ENCODE data around the gene TSHZ1. TPM values are rescaled to one million over a fixed set of nuclear protein-coding genes. Genes with fewer than 3 reads are reported as not detected.

The TSHZ1 gene
- polyA plus RNA-seq, 1 of the 3 experiments (the other 2 are of a cell fraction), result 2.6 TPM

DNA sequence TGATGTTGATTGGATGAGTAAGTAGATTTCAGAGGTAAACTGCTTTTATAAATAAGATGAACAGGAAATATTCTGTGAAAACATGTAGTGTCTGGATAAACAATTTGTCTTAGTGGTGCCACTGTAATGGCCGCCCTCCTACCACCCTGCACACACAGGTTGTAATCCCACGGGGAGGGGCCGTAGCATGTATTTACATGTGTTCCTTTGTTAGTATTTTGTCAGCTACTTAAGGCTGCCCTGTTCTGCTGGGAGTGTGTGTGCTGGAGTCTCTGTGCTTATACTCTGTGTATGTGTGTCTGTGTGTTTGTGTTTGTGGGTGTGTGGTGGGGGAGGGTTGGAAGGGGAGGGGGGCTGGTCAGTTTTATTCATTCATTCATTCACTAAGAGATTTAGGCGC is 5.1 kb downstream of the TSHZ1 start:
- no peaks in the 10 kb centered on the region for H3K27me3 ChIP-seq (ENCODE audit: insufficient read depth)
- ChIA-PET POLR2A (no interaction called here), CTCF (interaction anchor here (1.8 kb wide), 1 partner anchor 29 kb away, joined by 5 read pairs; no protein-coding TSS in a partner anchor)
- no peaks in the 10 kb centered on the region; the same call in 1 of the 2 replicates for H4K20me1 ChIP-seq (ENCODE audit: insufficient read depth)
- H3K4me3 ChIP-seq (ENCODE audit: low read depth in 2 of 2, low read length in 1 of 2), result no peak overlapping the region
- H3K4me1 ChIP-seq (ENCODE audit: control insufficient read depth in 1 of 2, insufficient read depth in 2 of 2, low read depth in 1 of 2, low read length in 1 of 2), result peaks cover 9 to 18% of the 10 kb centered on the region in 2 experiments; a peak in 3 of 4 replicates
- H3K36me3 ChIP-seq (replicated peaks in 1 of 2; ENCODE audit: control insufficient read depth in 1 of 2, insufficient read depth in 2 of 2, low read length in 1 of 2), result no peaks in the 10 kb centered on the region
- H3K9me2 ChIP-seq, result no peaks in the 10 kb centered on the region
- H3K79me2 ChIP-seq (ENCODE audit: insufficient read depth), result peaks cover 30% of the 10 kb centered on the region; the same call in 1 of the 2 replicates
- no peaks in the 10 kb centered on the region for H3K9me3 ChIP-seq
- H3F3A ChIP-seq (replicated peaks; ENCODE audit: insufficient read depth), result peaks cover 9% of the 10 kb centered on the region
- H3K27ac ChIP-seq (ENCODE audit: low read depth in 2 of 2, low read length in 1 of 2), result no peak overlapping the region
- H2AFZ ChIP-seq (ENCODE audit: low read depth), result no peak overlapping the region
- no peak for DNase-seq
- H3K9ac ChIP-seq, result no peak overlapping the region
- no peak overlapping the region for H3K4me2 ChIP-seq
- WGBS (ENCODE audit: low lambda C conversion rate), result 98% methylated on average over 4 of the region's 4 CpGs
- TF ChIP-seq JUND (IDR thresholded peaks at IDR 0.05), result no peak
- TF ChIP-seq, protein P1, sequence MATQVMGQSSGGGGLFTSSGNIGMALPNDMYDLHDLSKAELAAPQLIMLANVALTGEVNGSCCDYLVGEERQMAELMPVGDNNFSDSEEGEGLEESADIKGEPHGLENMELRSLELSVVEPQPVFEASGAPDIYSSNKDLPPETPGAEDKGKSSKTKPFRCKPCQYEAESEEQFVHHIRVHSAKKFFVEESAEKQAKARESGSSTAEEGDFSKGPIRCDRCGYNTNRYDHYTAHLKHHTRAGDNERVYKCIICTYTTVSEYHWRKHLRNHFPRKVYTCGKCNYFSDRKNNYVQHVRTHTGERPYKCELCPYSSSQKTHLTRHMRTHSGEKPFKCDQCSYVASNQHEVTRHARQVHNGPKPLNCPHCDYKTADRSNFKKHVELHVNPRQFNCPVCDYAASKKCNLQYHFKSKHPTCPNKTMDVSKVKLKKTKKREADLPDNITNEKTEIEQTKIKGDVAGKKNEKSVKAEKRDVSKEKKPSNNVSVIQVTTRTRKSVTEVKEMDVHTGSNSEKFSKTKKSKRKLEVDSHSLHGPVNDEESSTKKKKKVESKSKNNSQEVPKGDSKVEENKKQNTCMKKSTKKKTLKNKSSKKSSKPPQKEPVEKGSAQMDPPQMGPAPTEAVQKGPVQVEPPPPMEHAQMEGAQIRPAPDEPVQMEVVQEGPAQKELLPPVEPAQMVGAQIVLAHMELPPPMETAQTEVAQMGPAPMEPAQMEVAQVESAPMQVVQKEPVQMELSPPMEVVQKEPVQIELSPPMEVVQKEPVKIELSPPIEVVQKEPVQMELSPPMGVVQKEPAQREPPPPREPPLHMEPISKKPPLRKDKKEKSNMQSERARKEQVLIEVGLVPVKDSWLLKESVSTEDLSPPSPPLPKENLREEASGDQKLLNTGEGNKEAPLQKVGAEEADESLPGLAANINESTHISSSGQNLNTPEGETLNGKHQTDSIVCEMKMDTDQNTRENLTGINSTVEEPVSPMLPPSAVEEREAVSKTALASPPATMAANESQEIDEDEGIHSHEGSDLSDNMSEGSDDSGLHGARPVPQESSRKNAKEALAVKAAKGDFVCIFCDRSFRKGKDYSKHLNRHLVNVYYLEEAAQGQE (IDR thresholded peaks at IDR 0.05; ENCODE audit: low read depth, low read length), result no peak
- TF ChIP-seq MXI1 (IDR thresholded peaks at IDR 0.05; ENCODE audit: low read depth, low read length), result no peak
- no peak for TF ChIP-seq CHD2 (IDR thresholded peaks at IDR 0.05; ENCODE audit: low read length, partially characterized antibody)
- TF ChIP-seq TAF1 (IDR thresholded peaks at IDR 0.05; ENCODE audit: borderline replicate concordance, low read depth, low read length), result no peak
- TF ChIP-seq RXRA (IDR thresholded peaks at IDR 0.05; ENCODE audit: borderline replicate concordance, low read depth), result no peak
- TF ChIP-seq, protein P2, sequence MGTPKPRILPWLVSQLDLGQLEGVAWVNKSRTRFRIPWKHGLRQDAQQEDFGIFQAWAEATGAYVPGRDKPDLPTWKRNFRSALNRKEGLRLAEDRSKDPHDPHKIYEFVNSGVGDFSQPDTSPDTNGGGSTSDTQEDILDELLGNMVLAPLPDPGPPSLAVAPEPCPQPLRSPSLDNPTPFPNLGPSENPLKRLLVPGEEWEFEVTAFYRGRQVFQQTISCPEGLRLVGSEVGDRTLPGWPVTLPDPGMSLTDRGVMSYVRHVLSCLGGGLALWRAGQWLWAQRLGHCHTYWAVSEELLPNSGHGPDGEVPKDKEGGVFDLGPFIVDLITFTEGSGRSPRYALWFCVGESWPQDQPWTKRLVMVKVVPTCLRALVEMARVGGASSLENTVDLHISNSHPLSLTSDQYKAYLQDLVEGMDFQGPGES (IDR thresholded peaks at IDR 0.05; ENCODE audit: low read depth, low read length), result no peak
- TF ChIP-seq GATA2 (CRISPR knock-in tag; IDR thresholded peaks at IDR 0.05), result no peak

DNA sequence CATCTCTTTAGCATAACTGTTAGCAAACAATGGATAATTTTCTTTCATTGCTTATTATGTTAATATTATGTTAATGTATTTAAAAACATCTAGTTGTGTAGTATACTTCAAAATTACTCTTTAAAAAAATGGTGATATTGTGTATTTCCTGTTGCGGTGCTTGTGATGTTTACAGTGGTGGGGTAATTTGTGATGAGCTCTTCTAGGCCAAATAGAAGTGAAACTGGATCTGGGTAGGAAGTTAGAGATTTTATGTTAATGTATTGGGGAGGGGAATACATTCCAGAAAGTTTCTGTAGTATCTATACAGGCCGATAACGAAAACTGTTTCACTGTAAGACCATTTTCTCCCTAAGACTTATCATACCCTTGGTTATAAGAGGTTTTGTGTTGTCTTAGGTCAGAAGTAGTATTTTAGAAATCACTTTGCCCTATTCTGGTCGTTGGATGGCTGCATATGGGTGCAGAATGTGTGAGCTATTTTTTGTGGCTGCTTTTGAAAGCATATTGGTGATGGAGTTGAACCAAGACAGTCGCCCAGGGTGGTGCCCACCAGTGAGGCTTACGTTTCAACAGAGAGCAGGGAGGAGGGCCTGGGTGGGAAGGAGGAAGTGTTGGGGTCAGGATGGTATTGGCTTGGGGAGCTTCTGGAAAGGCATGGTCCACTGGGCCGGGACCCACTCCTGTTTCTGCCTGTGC is 5.8 kb downstream of the TSHZ1 start:
- Histone ChIP-seq H3K4me3 (ENCODE audit: low read depth in 2 of 2, low read length in 1 of 2) (no peak overlapping the region), H3K9me3 (no peaks in the 10 kb centered on the region), H3K36me3 (replicated peaks in 1 of 2; ENCODE audit: control insufficient read depth in 1 of 2, insufficient read depth in 2 of 2, low read length in 1 of 2) (no peaks in the 10 kb centered on the region), H4K20me1 (ENCODE audit: insufficient read depth) (no peaks in the 10 kb centered on the region; the same call in 1 of the 2 replicates), H3K79me2 (ENCODE audit: insufficient read depth) (peaks cover 30% of the 10 kb centered on the region; the same call in 1 of the 2 replicates), H3K4me2 (no peak overlapping the region), H3F3A (replicated peaks; ENCODE audit: insufficient read depth) (peaks cover 5% of the 10 kb centered on the region), H3K9me2 (no peaks in the 10 kb centered on the region), H3K27ac (ENCODE audit: low read depth in 2 of 2, low read length in 1 of 2) (no peak overlapping the region), H3K9ac (no peak overlapping the region), H2AFZ (ENCODE audit: low read depth) (no peak overlapping the region), H3K4me1 (ENCODE audit: control insufficient read depth in 1 of 2, insufficient read depth in 2 of 2, low read depth in 1 of 2, low read length in 1 of 2) (peaks cover 9 to 22% of the 10 kb centered on the region in 2 experiments; a peak in 3 of 4 replicates), H3K27me3 (ENCODE audit: insufficient read depth) (no peaks in the 10 kb centered on the region)
- no peak for DNase-seq
- POLR2A ChIA-PET, result no interaction called here
- WGBS (ENCODE audit: low lambda C conversion rate), result 86% methylated on average over 7 of the region's 7 CpGs
- CTCF ChIA-PET, result interaction anchor here (0.7 to 1.8 kb wide), 2 partner anchors 28 to 164 kb away, joined by 3 to 5 read pairs; no protein-coding TSS in a partner anchor
- TF ChIP-seq, protein P2 (IDR thresholded peaks at IDR 0.05; ENCODE audit: low read depth, low read length), result no peak
- no peak for TF ChIP-seq RXRA (IDR thresholded peaks at IDR 0.05; ENCODE audit: borderline replicate concordance, low read depth)
- TF ChIP-seq, protein P3, sequence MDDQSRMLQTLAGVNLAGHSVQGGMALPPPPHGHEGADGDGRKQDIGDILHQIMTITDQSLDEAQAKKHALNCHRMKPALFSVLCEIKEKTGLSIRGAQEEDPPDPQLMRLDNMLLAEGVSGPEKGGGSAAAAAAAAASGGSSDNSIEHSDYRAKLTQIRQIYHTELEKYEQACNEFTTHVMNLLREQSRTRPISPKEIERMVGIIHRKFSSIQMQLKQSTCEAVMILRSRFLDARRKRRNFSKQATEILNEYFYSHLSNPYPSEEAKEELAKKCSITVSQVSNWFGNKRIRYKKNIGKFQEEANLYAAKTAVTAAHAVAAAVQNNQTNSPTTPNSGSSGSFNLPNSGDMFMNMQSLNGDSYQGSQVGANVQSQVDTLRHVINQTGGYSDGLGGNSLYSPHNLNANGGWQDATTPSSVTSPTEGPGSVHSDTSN (IDR thresholded peaks at IDR 0.05), result no peak
- TF ChIP-seq, protein P4, sequence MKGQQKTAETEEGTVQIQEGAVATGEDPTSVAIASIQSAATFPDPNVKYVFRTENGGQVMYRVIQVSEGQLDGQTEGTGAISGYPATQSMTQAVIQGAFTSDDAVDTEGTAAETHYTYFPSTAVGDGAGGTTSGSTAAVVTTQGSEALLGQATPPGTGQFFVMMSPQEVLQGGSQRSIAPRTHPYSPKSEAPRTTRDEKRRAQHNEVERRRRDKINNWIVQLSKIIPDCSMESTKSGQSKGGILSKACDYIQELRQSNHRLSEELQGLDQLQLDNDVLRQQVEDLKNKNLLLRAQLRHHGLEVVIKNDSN (IDR thresholded peaks at IDR 0.05; ENCODE audit: borderline replicate concordance, low read depth), result no peak
- no peak for TF ChIP-seq EP300 (IDR thresholded peaks at IDR 0.05; ENCODE audit: borderline replicate concordance in 1 of 2, low read depth in 1 of 2, low read length in 1 of 2)
- TF ChIP-seq, protein P1 (IDR thresholded peaks at IDR 0.05; ENCODE audit: low read depth, low read length), result no peak
- no peak for TF ChIP-seq FOXJ3 (CRISPR knock-in tag; IDR thresholded peaks at IDR 0.05)

Data from SK-N-SH (cell line).